A204.1 (cell line): Measurements from ENCODE around the gene MARVELD1.

ENCODE experiments used
- FAIRE-seq: peaks from 2 replicates; lab custom pipeline; 2012; peaks lifted over from hg19 to GRCh38; lab: Jason Lieb, UNC

Gene MARVELD1

DNA sequence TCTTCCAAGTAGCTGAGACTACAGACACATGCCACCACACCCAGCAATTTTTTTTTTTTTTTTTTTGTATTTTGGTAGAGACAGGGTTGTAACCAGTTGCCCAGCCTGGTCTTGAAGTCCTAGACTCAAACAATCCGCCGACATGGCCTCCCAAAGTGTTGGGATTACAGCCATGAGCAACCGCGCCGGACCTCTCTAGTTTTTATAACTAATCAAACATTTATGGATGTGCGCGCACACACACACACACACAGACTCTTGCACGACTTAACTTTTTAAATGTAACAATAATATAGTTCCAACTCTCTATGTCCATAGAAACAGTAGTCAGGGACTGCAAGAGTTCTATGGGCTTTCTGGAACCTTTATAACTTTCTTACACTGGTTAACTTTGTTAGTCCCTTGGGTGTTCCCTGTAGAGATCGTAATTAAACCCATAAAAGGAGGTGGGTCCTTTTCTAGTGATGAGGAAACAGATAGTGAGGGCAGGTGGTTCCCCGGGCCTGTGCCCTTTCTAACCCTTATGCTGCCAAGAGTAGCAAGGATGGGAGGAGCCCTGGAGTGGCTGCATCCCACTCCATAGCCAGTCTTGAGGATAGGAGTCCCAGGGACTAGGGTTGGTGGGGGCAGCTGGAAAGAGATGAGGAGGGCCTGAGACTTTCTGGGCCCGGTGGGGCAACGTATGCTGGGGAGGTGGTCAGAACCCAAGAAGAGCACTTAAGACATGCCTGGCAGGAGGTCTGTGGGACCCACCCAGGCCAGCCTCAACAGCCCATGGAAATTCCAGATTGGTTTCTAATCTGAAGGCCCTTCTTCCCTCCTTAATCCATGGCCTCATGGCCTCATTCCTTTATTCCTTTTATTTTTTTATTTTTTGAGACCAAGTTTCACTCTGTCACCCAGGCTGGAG is 8.6 kb downstream of the MARVELD1 start:
- FAIRE-seq, result no peak

DNA sequence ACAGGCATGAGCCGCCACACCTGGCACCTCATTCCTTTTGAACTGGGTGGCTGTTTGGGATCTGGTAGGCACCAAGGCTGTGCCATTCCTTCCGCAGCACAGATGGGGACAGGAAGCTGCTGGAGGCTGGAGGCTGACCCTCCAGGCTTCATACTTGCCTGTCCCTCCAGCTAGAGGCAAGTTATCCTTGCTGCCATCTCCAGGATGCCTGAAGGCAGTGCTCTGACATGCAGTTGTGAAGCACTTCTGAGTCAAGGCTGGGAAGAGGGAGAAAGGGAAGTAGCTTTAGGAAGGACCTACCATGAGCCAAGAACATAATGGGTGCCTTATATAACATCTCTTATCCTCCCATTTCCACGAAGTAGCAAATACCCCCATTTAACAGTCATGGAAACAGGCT is 9.5 kb downstream of the MARVELD1 start:
- FAIRE-seq, result no peak

DNA sequence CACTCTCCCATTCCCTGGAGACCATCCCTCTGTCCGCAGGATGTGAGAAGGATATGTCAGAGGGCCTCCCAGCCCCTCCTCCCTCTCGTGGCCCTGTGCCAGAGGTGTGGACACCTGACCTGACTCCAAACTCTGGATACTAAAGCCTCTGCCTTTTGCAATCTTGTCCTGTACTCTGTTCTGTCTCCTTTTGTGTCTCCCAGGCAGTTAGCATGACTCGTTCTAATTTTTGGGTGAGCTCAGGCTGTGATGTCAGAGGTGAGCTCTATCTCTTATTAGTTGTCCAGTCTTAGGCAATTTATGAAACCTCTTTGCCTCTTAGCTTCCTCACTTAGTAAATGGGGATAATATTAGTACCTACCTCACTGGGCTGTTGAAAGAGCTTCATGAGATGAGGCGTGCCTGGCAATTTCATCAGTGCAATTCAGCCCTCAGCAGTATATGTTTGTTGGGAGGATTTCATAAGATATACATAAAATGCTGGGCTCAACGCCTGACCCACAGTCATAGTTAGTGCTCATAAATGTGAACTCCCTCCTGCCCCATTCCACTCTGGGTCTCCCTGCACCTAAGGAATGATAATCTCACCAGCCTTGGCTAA is 10.9 kb downstream of the MARVELD1 start:
- FAIRE-seq, result no peak

DNA sequence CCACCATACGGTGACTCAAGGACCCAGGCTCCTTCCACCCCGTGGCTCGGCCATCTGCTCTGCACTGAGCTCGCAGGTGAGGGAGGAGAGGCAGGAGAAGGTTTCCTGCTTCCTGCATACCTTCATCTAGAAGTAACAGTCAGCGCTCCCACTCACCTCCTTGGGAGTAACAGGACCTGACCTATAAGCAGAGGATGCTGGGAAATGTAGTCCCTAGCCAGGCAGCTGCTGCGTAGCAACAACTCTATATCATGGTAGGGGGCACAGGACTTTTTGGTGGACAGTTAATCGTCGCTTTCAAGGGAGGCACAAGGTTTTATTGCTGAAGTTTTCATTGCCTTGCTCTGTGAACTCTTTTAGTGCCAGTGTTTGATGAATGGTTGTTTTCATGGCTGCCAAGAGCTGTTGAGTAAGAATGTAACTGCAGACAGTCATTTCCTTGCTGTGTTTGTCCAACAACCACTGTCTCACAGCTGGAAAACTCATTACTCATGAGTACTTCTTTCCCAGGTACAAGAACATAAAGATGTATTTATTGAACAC is 13.2 kb downstream of the MARVELD1 start:
- FAIRE-seq, result no peak

DNA sequence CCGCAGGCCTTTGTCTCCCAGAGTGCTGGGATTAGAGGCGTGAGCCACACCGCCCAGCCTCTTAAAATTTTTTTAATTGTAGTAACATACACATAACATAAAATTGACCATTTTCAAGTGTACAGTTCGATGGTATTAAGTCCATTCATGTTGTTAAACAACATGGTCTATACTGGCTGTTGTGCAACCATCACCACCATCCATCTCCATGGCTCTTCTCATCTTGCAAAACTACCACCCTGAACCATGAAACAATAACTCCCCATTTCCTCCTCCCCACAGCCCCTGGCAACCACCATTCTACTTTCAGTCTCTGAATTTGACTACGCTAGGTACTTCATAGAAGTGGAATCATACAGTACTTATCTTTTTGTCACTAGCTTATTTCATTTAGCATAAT is 15.5 kb downstream of the MARVELD1 start:
- FAIRE-seq, result no peak

DNA sequence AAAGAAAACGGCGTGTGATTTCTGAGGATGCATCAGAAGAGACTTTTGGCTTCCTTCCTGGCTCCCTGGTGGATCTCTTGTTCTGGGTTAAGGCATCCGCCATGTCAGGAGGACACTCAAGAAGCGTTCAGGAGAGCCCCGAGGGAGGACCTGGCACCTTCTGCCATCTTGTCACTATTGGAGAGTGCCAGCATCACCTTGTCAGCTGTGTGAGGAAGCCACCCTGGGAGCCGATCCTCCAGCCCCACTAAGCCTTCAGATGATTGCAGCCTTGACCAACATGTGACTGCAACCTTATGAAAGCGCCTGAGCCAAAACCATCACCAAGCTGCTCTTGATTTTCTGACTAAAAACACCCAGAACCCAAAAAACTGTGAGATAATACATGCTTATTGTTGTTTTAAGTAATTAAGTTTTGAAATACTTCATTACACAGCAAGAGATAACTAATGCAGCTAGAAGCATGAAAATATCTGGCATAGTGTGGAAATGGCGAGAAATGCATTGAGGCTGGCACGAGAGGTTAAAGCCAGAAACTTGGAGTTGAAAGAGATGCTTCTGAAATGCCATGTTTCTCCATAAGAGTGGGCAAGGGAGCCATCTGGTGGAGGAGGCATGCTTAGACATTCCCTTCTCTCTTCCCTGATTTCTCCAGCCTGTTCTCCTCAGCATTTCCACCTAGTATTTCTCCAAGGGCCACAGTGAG is 18.0 kb downstream of the MARVELD1 start:
- FAIRE-seq, result peak; percentile 93

DNA sequence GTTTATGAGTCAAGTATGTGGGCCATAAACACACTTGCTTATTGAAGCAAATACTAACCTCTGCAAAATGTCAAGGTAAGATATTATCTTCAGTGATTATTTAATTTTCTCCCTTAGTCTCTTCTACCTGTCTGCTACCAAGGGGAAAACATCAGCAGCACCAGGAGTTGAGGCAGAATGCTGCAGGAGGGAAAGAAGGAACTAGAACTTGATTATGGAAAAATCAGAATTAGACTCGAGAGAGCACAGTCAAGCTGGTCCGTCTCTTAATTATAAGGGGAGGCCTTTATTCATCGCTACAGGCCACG is 18.5 kb downstream of the MARVELD1 start:
- FAIRE-seq, result no peak

DNA sequence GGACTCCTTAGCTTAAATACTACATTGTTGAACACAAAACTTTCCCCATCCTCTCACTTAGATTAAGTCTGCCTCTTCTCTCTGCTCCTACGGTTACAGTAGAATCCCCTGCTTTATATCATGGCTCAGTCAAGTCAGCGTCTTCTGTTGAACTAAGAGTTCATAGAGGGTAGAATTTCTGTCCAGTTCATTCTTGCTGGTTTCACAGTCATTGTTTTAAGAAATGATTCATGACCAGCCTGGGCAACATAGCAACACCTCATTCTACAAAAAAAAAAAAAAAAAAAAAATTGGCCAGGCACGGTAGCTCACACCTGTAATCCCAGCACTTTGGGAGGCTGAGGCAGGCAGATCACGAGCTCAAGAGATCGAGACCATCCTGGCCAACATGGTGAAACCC is 19.7 kb downstream of the MARVELD1 start:
- no peak for FAIRE-seq

DNA sequence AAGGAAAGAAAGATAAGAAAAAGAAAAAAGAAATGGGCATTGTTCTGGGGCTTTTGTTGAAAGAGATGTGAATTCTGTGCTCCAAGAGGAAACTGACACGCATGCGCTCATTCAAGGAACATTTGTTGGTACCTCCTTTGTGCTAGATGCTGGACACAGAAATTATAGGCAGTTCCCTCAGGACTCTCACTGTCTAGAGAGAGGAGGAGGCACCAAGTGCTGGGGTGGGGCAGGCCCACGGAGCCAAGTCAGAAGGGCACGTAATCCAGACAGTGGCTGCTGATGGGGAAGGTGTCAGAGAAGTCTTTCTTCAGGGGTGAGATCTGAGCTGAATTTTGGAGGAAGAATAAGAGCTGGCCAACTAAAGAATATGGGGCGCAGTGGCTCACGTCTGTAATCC is 20.5 kb downstream of the MARVELD1 start:
- no peak for FAIRE-seq

DNA sequence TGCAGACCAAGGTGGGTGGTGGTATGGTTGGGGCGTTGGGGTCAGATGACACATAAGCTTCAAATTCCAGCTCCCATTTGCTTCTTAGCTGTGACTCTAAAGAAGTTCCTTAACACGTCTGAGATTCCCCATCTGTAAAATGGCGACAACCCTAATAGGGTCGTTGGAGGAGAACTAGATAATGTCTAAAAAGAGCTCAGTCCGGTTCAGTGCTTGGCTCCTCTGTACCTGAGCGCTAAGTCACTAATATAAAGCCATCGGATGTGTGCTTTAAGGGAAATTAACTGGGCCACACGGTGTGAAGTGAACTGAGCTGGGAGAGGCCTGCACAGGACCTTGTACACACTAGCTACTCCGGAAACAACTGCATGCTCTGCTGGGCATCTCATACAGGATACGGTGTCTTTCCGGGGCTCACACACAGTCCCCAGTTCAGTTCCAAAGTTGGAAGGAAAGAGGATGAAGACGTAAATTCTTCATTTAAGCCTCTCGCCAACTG is 22.9 kb downstream of the MARVELD1 start:
- FAIRE-seq, result no peak

DNA sequence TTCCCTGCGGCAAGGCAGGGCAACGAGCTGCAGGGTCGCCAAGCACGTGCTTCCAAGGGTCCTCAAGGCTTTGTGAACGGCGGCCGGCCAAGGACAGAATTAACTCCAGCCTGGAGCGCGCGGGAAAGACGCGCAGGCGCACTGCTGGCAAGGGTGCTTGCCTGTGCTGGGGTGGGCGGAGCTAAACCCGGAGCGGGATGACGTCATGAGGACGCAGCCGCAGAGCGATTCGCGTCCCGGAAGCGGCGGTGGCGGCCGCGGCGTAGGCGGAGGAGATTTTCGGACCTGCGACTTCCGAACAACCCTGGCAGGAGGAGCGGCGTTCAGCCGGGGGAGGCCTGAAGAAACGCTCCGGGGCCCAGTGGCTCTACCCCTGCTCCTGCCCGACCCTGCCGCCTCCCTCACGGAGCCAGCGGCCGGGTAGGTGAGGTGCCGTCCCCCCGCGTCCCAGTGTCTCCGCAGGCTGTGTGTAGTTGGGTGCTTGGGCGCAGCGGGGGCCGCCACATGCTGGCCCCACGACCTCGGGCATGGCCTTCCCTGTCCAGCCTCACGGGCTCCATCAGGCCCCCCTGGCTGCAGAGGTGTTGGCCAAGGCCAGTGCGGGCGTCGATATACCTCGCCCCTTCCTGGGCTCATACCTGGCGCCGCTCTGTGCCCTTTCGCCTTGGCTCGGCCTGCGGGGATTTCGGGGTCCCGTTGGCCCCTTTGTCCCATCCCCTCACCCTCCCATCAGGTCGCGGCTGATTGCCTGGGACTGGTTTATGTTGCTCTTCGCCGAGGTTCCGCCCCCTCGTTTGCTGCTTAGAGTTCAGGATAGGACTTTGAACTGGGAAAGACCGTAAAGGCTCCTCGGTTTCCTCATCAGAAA is 23.6 kb downstream of the MARVELD1 start, which contains the start of gene ZFYVE27:
Gene ZFYVE27, plus strand, starts transcription at position 227 of the 868 bp plus-strand sequence. CDS start 1,350 bp downstream, outside the sequence.
- FAIRE-seq, result peak; percentile 67

DNA sequence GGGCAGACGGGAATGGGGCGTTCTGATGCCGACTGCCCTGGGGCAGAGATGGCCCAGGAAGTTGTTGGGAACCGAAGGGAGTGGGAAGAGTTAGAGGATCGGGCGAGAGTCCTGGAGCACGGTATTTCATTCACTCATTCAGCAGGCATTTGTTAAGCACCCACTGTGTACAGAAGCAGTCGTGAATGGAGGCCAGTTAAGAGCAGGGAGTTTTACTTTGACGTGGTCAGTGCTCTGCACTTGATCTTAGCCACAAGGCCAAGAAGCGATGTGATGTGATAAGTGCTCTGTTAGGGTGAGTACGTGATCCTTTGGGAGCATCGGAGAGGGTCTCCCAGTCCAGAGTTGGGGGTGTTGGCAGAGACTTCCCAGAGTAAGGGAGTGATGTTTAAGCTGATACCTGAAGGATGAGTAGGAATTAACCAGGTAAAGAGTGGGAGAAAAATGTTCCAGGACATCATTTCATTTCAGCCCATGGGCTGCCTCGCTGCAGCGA is 24.3 kb downstream of the MARVELD1 start:
- no peak for FAIRE-seq

DNA sequence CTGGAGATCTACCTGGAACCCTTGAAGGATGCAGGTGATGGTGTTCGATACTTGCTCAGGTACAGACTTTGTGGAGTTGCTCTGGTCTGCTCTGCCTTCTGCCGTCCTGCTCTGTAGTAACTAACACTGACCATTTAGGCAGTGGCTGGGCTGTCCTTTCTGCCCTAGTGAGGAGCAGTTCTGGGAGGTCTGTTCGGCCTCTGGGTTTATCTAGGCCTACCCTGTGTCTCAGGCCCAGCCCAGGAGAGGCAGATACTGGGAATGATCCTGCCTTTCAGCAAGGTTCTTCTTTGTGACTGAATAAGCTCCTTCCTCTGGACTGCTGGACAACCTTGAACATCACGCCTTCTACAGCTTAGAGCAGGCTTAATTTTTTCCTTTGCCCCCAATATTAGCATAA is 25.1 kb downstream of the MARVELD1 start:
- no peak for FAIRE-seq

DNA sequence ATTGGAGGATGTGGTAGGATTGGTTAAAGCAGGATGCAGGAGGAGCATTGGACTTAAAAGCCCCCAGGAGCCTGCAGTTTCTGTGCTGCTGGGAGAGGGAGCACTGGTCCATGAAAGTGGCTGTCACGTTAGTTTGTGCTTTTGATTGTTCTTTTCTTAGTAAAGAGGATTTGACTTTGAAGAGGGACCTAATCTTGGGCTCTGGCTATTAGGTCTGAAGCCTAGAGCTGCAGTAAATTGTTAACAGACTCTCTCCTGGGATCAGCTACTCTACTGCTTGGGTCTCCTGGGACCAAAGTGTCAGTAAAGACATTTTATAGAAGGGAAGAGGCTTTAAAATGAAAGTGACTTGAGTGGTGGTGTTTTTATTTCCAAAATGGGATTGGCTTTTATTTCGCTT is 27.1 kb downstream of the MARVELD1 start:
- FAIRE-seq, result no peak

DNA sequence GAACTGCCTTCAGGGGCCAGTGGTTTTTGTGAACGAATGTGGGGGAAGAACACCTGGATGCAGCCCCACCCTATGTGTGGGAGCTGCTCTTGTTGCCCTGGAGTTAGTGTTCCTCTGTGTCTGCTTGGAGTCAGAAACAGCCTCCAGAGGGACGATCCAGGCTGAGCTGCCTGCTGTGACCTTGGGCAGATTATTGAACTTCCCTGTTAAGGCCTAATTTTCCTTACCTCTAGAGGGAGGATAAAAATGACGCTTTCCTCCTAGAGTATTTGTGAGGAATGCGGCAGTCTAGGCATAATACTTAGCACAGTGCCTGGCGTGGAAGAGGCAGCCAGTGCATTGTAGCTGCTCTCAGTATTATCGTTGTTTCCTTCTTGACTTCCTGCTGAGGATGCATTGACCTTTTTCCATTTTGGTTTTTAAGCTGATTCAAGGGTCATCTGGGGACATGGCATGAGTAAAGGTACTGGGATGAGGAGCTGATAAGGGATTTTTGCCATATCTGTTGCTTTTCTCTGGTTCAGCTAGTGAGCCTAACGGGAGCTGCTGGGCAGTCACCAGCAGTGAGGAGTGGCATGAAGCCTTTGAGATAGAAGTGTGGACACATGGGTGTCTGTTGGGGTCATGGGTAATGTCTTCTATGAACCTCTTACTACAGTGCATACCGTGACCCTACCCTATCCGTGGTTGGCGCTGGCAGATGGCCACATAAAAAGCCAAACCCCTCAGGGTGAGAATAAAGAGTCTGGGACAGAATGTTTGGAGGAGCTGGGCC is 29.8 kb downstream of the MARVELD1 start:
- no peak for FAIRE-seq

DNA sequence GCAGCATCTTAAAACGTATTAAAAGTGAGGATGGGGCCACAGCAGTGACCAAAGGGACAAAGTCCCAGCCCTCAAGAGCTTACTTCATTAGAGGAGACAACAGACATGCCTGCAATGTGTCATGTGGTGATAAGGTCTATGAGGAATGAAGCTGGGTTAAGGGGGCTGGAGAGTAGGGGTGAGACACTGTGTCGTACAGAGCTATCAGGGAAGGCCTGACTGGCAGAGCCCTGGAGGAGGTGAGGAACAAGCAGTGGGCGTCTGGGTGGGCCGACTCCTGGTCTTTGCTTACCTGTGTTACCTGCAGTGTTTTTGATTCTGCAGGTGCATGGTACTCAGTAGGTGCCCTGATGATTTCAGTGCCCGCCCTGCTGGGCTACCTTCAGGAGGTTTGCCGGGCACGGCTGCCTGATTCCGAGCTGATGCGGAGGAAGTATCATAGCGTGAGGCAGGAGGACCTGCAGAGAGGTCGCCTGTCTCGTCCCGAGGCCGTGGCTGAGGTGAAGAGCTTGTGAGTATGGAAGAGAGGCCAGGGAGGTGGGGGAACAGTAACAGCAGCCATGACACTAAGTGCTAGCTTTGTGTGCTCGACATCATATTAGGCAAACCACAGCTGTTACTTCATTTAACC is 31.0 kb downstream of the MARVELD1 start:
- FAIRE-seq, result no peak

DNA sequence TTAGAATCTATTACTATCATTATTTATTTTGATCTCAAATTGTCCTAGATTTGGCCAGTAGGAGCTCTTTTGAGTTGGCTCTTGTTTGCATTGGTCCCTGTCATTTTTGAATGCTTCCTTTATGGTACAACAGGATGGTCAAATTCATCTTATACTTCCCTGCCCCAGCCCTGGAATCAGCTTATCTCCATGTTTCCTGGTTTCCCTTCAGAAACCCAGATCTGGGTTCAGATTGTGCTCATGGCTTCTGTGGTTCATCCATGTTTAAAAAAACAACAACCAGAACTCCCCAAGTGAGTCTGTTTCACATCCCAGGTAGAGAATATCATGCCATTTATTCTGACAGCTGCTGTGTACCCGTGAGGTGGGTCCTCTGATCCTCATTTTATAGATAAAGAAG is 34.0 kb downstream of the MARVELD1 start:
- FAIRE-seq, result no peak

DNA sequence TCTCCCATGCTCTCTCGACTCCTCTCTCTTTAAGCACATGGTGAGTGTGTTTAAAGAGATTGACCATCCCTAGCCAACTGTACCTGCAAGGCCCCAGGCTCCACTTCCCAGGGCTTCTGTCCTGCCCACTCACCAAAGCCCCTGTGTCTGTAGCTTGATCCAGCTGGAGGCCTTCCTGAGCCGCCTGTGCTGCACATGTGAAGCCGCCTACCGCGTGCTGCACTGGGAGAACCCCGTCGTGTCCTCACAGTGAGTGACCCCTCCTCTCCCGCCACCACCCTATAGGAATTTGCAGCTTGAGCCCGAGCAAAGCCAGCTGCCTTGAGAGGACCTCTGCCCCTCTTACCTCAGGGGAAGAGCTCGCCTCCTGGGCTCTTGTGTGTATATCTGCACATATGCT is 34.6 kb downstream of the MARVELD1 start:
- FAIRE-seq, result no peak

DNA sequence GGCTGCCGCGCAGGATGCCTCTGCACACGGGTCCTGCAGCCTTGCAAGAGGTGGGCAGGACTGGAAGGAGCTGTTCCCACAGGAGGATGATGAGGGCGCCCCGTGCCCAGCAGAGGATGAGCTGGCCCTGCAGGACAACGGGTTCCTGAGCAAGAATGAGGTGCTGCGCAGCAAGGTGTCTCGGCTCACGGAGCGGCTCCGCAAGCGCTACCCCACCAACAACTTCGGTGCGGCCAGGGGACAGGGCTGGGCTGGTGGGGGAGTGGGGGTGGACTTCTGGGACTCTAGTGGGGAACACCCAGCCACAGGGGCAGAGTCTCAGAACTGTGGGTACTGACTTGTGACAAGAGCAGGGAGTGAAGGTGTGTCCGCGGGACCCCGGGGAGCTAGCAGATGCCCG is 39.4 kb downstream of the MARVELD1 start:
- no peak for FAIRE-seq

DNA sequence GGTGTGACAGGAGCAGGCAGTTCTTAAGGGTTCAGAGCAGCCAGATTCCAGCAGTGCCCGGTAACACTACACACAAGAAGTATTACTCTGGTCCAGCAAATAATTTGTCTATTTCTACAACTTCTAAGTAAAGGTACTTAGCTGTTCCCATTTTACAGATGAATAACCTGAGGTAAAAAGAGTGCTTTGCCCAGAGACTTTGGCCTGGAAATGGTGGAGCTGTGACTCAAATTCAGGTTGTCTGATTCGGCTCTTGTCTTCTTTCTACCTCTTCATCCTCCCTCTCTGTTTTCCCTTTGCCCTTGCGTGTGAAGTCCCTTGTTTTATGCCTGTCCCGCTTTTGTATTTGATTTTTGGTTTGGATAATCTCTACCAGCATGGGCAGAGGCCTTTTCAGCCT is 41.2 kb downstream of the MARVELD1 start:
- no peak for FAIRE-seq
